GM15510 (cell line): ENCODE results near the gene KRTAP19-1.

Experiments
- POLR2A ChIP-seq: IDR thresholded peaks from 3 replicates; pipeline ENCODE4 v1.6.1; 2011; ENCODE audit warnings: borderline replicate concordance; ENCODE audit not compliant: insufficient read length; ENCODE audit errors: extremely low read depth

Gene KRTAP19-1

GRCh38 chr21:30480145-30480544 is at the start of gene KRTAP19-1:
KRTAP19-1 (minus strand) TSS chr21:30480367; CDS start chr21:30480317, 50 bp downstream.
- TF ChIP-seq POLR2A, result no peak

GRCh38 chr21:30518876-30519275 is 38.7 kb upstream of the KRTAP19-1 start:
- TF ChIP-seq POLR2A, result no peak

GRCh38 chr21:30515681-30516080 is 35.5 kb upstream of the KRTAP19-1 start:
- no peak for TF ChIP-seq POLR2A

GRCh38 chr21:30502041-30502440 is 21.9 kb upstream of the KRTAP19-1 start, which contains the start of gene KRTAP19-5:
KRTAP19-5 (minus strand) TSS chr21:30502141; CDS start chr21:30502090, 51 bp downstream.
- TF ChIP-seq POLR2A, result no peak

GRCh38 chr21:30497065-30497464 is 16.9 kb upstream of the KRTAP19-1 start, which contains the start of gene KRTAP19-4:
KRTAP19-4 (minus strand) TSS chr21:30497165; CDS start chr21:30497110, 55 bp downstream.
- no peak for TF ChIP-seq POLR2A

- TF ChIP-seq POLR2A, result no peak
These were observed 11.8 kb upstream of the KRTAP19-1 start, which contains the start of gene KRTAP19-3 for GRCh38 chr21:30491963-30492428. KRTAP19-3 (minus strand) TSS chr21:30492013; CDS start chr21:30491957, 56 bp downstream.

GRCh38 chr21:30487336-30487735 is 7.2 kb upstream of the KRTAP19-1 start, which contains the start of gene KRTAP19-2:
KRTAP19-2 (minus strand) TSS chr21:30487436; CDS start chr21:30487348, 88 bp downstream.
- TF ChIP-seq POLR2A, result no peak

- TF ChIP-seq POLR2A, result no peak
These were observed 6.0 kb upstream of the KRTAP19-1 start for GRCh38 chr21:30486180-30486579.

- no peak for TF ChIP-seq POLR2A
These were observed 2.0 kb upstream of the KRTAP19-1 start for GRCh38 chr21:30482130-30482529.

GRCh38 chr21:30479259-30479658 is 908 bp downstream of the KRTAP19-1 start:
- TF ChIP-seq POLR2A, result no peak

- TF ChIP-seq POLR2A, result no peak
These were observed 2.2 kb downstream of the KRTAP19-1 start for GRCh38 chr21:30478004-30478403.

GRCh38 chr21:30468900-30469714 is 11.1 kb downstream of the KRTAP19-1 start:
- TF ChIP-seq POLR2A, result no peak

- TF ChIP-seq POLR2A, result no peak
These were observed 16.5 kb downstream of the KRTAP19-1 start for GRCh38 chr21:30463713-30464112.

- TF ChIP-seq POLR2A, result no peak
These were observed 31.7 kb downstream of the KRTAP19-1 start for GRCh38 chr21:30448514-30448913.

GRCh38 chr21:30447056-30447455 is 33.1 kb downstream of the KRTAP19-1 start:
- TF ChIP-seq POLR2A, result no peak

- no peak for TF ChIP-seq POLR2A
These were observed 36.0 kb downstream of the KRTAP19-1 start for GRCh38 chr21:30444204-30444603.
